Activated CD8-positive, alpha-beta T cell treated with anti-CD3 and anti-CD28 coated beads, Interleukin-2, amount 10 ng/mL, durations not matched to agents 7 days and 5 days (primary cell): Measurements from ENCODE around the gene TMEM217. TPM values are rescaled to one million over a fixed set of nuclear protein-coding genes. Genes with fewer than 3 reads are reported as not detected.

Experiments
- ATAC-seq: fragments of 150-1000 bp; cut with Tn5 transposase; one replicate; pipeline ENCODE4 v1.10.0; 2021; ENCODE audit warnings: moderate library complexity
- CTCF ChIA-PET: fragments of 350-600 bp; sonication (Branson Sonifier 250); formaldehyde crosslinking; loops from one replicate; lab custom pipeline; 2021; ENCODE audit warnings: antibody characterized with exemption; lab: Charles Lee
- POLR2A ChIA-PET: fragments of 350-600 bp; sonication (Branson Sonifier 250); formaldehyde crosslinking; loops from one replicate; lab custom pipeline; 2021; ENCODE audit warnings: antibody characterized with exemption; lab: Charles Lee
- DNase-seq: peaks from one replicate; pipeline ENCODE4 v3.0.0-alpha.2; 2020
- H3K27ac Mint-ChIP-seq: one replicate; pipeline ENCODE4 v1.8.0; 2021; ENCODE audit warnings: mild to moderate bottlenecking, mixed read lengths
- H3K27me3 Mint-ChIP-seq: one replicate; pipeline ENCODE4 v1.8.0; 2021; ENCODE audit warnings: low read depth, mixed read lengths
- H3K36me3 Mint-ChIP-seq: one replicate; pipeline ENCODE4 v1.8.0; 2021; ENCODE audit warnings: low read depth, mixed read lengths
- H3K4me1 Mint-ChIP-seq: one replicate; pipeline ENCODE4 v1.8.0; 2021; ENCODE audit warnings: low read depth, mixed read lengths
- H3K4me3 Mint-ChIP-seq: one replicate; pipeline ENCODE4 v1.8.0; 2021; ENCODE audit warnings: mild to moderate bottlenecking, mixed read lengths
- H3K9me3 Mint-ChIP-seq: one replicate; pipeline ENCODE4 v1.8.0; 2022; ENCODE audit warnings: mixed read lengths; ENCODE audit not compliant: insufficient read depth
- total RNA-seq, 2 experiments: library from RNA; stranded (reverse); gene quantifications; one replicate each; pipeline ENCODE4 v1.2.3, GENCODE V29; 2021

Gene TMEM217
- total RNA-seq, 2 experiments from 2014 or later = 3.1 to 3.2 TPM

GRCh38 chr6:37173493-37174195, 84.3 kb downstream of the TMEM217 start:
- ATAC-seq = no peak
- ChIA-PET POLR2A (interaction anchor here (1.3 to 11.4 kb wide), 7 partner anchors 9 to 149 kb away, joined by 7 to 574 read pairs (median 128); no protein-coding TSS in a partner anchor), CTCF (interaction anchor here (0.9 to 18.8 kb wide), 11 partner anchors 9 to 288 kb away, joined by 3 to 584 read pairs (median 10); partner anchors contain the start of gene C6orf89)
- DNase-seq = peak; percentile 64
- H3K27ac Mint-ChIP-seq = peak overlapping the region; percentile 99
- H3K36me3 Mint-ChIP-seq = peaks cover 78% of the 10 kb centered on the region
- H3K27me3 Mint-ChIP-seq = no peaks in the 10 kb centered on the region
- peak overlapping the region; percentile 100 for H3K4me3 Mint-ChIP-seq
- H3K9me3 Mint-ChIP-seq = no peaks in the 10 kb centered on the region
- peaks cover 55% of the 10 kb centered on the region for H3K4me1 Mint-ChIP-seq

GRCh38 chr6:37172912-37173492, 84.9 kb downstream of the TMEM217 start:
- H3K27me3 Mint-ChIP-seq = peaks cover 4% of the 10 kb centered on the region
- ATAC-seq = no peak
- H3K9me3 Mint-ChIP-seq = no peaks in the 10 kb centered on the region
- no peak for DNase-seq
- CTCF ChIA-PET = interaction anchor here (0.9 to 18.8 kb wide), 13 partner anchors 9 to 287 kb away, joined by 3 to 584 read pairs (median 10); partner anchors contain the start of gene C6orf89
- H3K36me3 Mint-ChIP-seq = peaks cover 75% of the 10 kb centered on the region
- peak overlapping the region; percentile 99 for H3K27ac Mint-ChIP-seq
- peaks cover 58% of the 10 kb centered on the region for H3K4me1 Mint-ChIP-seq
- H3K4me3 Mint-ChIP-seq = peak overlapping the region; percentile 100
- POLR2A ChIA-PET = interaction anchor here (0.5 to 11.4 kb wide), 12 partner anchors 9 to 187 kb away, joined by 3 to 574 read pairs (median 18); partner anchors contain the start of gene MTCH1

GRCh38 chr6:37171970-37172812, 85.8 kb downstream of the TMEM217 start:
- Mint-ChIP-seq H3K36me3 (peaks cover 67% of the 10 kb centered on the region), H3K9me3 (no peaks in the 10 kb centered on the region)
- ATAC-seq = peak; percentile 21

GRCh38 chr6:37171201-37171969, 86.6 kb downstream of the TMEM217 start:
- ChIA-PET CTCF (interaction anchor here (1.0 to 18.8 kb wide), 13 partner anchors 11 to 405 kb away, joined by 3 to 584 read pairs (median 10); partner anchors contain the start of gene MTCH1), POLR2A (interaction anchor here (0.6 to 11.4 kb wide), 26 partner anchors 10 to 575 kb away, joined by 3 to 574 read pairs (median 6); partner anchors contain the start of genes CMTR1, MTCH1, TBC1D22B and TMEM217)
- ATAC-seq = no peak
- DNase-seq = peak; percentile 58
- Mint-ChIP-seq H3K4me3 (peak overlapping the region; percentile 100), H3K27ac (peak overlapping the region; percentile 99), H3K36me3 (peaks cover 59% of the 10 kb centered on the region), H3K4me1 (peaks cover 44% of the 10 kb centered on the region), H3K27me3 (peaks cover 4% of the 10 kb centered on the region), H3K9me3 (no peaks in the 10 kb centered on the region)

More at GRCh38 chr6:37171970-37172812, 85.8 kb downstream of the TMEM217 start:
- POLR2A ChIA-PET = interaction anchor here (0.5 to 11.4 kb wide), 21 partner anchors 10 to 576 kb away, joined by 3 to 574 read pairs (median 6); partner anchors contain the start of genes MTCH1, TBC1D22B and TMEM217
- H3K4me3 Mint-ChIP-seq = peak overlapping the region; percentile 100
- peak; percentile 97 for DNase-seq
- CTCF ChIA-PET = interaction anchor here (1.0 to 18.8 kb wide), 17 partner anchors 10 to 406 kb away, joined by 3 to 584 read pairs (median 7); partner anchors contain the start of genes C6orf89 and MTCH1
- H3K4me1 Mint-ChIP-seq = peaks cover 52% of the 10 kb centered on the region
- H3K27ac Mint-ChIP-seq = peak overlapping the region; percentile 99
- peaks cover 4% of the 10 kb centered on the region for H3K27me3 Mint-ChIP-seq

- ATAC-seq (peak; percentile 8), DNase-seq (peak; percentile 64)
- ChIA-PET CTCF (interaction anchor here (1.0 to 18.8 kb wide), 10 partner anchors 12 to 185 kb away, joined by 3 to 584 read pairs (median 8); partner anchors contain the start of gene MTCH1), POLR2A (interaction anchor here (0.6 to 11.4 kb wide), 23 partner anchors 10 to 575 kb away, joined by 3 to 574 read pairs (median 6); partner anchors contain the start of genes CMTR1, MTCH1, TBC1D22B and TMEM217)
- Mint-ChIP-seq H3K4me1 (peaks cover 36% of the 10 kb centered on the region), H3K27me3 (peaks cover 4% of the 10 kb centered on the region), H3K36me3 (peaks cover 51% of the 10 kb centered on the region), H3K9me3 (no peaks in the 10 kb centered on the region), H3K4me3 (peak overlapping the region; percentile 100), H3K27ac (peak overlapping the region; percentile 99)
These were observed 87.4 kb downstream of the TMEM217 start for GRCh38 chr6:37170273-37171200.

GRCh38 chr6:37169496-37170272, 88.3 kb downstream of the TMEM217 start, which contains the start of gene PIM1:
Gene PIM1, plus strand, starts transcription at chr6:37170152. Its CDS starts 424 bp downstream, at chr6:37170576.
- ATAC-seq (peak; percentile 82), DNase-seq (peak; percentile 100)
- ChIA-PET POLR2A (interaction anchor here (0.7 to 11.4 kb wide), 15 partner anchors 13 to 332 kb away, joined by 3 to 574 read pairs (median 6); partner anchors contain the start of genes CMTR1, MTCH1, TBC1D22B and TMEM217), CTCF (interaction anchor here (1.0 to 18.8 kb wide), 6 partner anchors 13 to 294 kb away, joined by 3 to 584 read pairs (median 128); no protein-coding TSS in a partner anchor)
- Mint-ChIP-seq H3K4me1 (peaks cover 31% of the 10 kb centered on the region), H3K27me3 (peaks cover 4% of the 10 kb centered on the region), H3K4me3 (peak within 1 kb of the TSS; percentile 100), H3K9me3 (no peaks in the 10 kb centered on the region), H3K36me3 (peaks cover 42% of the 10 kb centered on the region), H3K27ac (peak within 1 kb of the TSS; percentile 99)

GRCh38 chr6:37168811-37169495, 89.0 kb downstream of the TMEM217 start:
- peak; percentile 38 for DNase-seq
- H3K9me3 Mint-ChIP-seq = no peaks in the 10 kb centered on the region

GRCh38 chr6:37168163-37168758, 89.7 kb downstream of the TMEM217 start:
- H3K27ac Mint-ChIP-seq = peak overlapping the region; percentile 2
- DNase-seq (no peak), ATAC-seq (no peak)
- peaks cover 4% of the 10 kb centered on the region for H3K27me3 Mint-ChIP-seq
- H3K4me1 Mint-ChIP-seq = peaks cover 21% of the 10 kb centered on the region
- peaks cover 28% of the 10 kb centered on the region for H3K36me3 Mint-ChIP-seq
- no peaks in the 10 kb centered on the region for H3K9me3 Mint-ChIP-seq
- H3K4me3 Mint-ChIP-seq = peak overlapping the region; percentile 97
- ChIA-PET POLR2A (interaction anchor here (1.0 to 11.4 kb wide), 7 partner anchors 19 to 143 kb away, joined by 3 to 574 read pairs (median 23); partner anchors contain the start of genes TBC1D22B and TMEM217), CTCF (interaction anchor here (1.0 to 18.8 kb wide), 5 partner anchors 38 to 293 kb away, joined by 3 to 584 read pairs (median 210); no protein-coding TSS in a partner anchor)

More at GRCh38 chr6:37168811-37169495, 89.0 kb downstream of the TMEM217 start:
- ATAC-seq = no peak
- POLR2A ChIA-PET = interaction anchor here (0.7 to 11.4 kb wide), 13 partner anchors 18 to 333 kb away, joined by 3 to 574 read pairs (median 5); partner anchors contain the start of genes MTCH1, TBC1D22B and TMEM217
- Mint-ChIP-seq H3K4me1 (peaks cover 28% of the 10 kb centered on the region), H3K27ac (peak overlapping the region; percentile 95), H3K27me3 (peaks cover 4% of the 10 kb centered on the region), H3K36me3 (peaks cover 35% of the 10 kb centered on the region), H3K4me3 (peak overlapping the region; percentile 97)
- CTCF ChIA-PET = interaction anchor here (1.0 to 18.8 kb wide), 5 partner anchors 38 to 293 kb away, joined by 3 to 584 read pairs (median 210); no protein-coding TSS in a partner anchor
